Ishikawa (cell line): ENCODE data around the gene GRK5.

Source experiments
- CEBPB ChIP-seq: IDR thresholded peaks from 2 replicates; pipeline ENCODE4 v1.6.1; 2012
- CREB1 ChIP-seq: IDR thresholded peaks from 2 replicates; pipeline ENCODE4 v1.6.1; 2012; ENCODE audit warnings: low read depth
- EP300 ChIP-seq: IDR thresholded peaks from 2 replicates; pipeline ENCODE4 v1.6.1; 2012; ENCODE audit warnings: borderline replicate concordance
- FOXM1 ChIP-seq: IDR thresholded peaks from 2 replicates; pipeline ENCODE4 v1.6.1; 2012; ENCODE audit warnings: low read depth, borderline replicate concordance
- NFIC ChIP-seq: IDR thresholded peaks from 2 replicates; pipeline ENCODE4 v1.6.1; 2012
- RAD21 ChIP-seq: IDR thresholded peaks from 2 replicates; pipeline ENCODE4 v1.6.1; 2012; ENCODE audit warnings: low read depth
- TAF1 ChIP-seq: IDR thresholded peaks from 2 replicates; pipeline ENCODE4 v1.6.1; 2012; ENCODE audit warnings: low read depth, mild to moderate bottlenecking
- TCF12 ChIP-seq: IDR thresholded peaks from 2 replicates; pipeline ENCODE4 v1.6.1; 2012; ENCODE audit warnings: low read depth
- YY1 ChIP-seq: IDR thresholded peaks from 2 replicates; pipeline ENCODE4 v1.6.1; 2012; ENCODE audit warnings: low read depth
- ZBTB7A ChIP-seq: IDR thresholded peaks from 2 replicates; pipeline ENCODE4 v1.6.1; 2012; ENCODE audit warnings: low read depth
- TF ChIP-seq, protein P1 (sequence below): IDR thresholded peaks from 2 replicates; pipeline ENCODE4 v1.6.1; 2012; ENCODE audit warnings: low read depth, mild to moderate bottlenecking

DNA sequence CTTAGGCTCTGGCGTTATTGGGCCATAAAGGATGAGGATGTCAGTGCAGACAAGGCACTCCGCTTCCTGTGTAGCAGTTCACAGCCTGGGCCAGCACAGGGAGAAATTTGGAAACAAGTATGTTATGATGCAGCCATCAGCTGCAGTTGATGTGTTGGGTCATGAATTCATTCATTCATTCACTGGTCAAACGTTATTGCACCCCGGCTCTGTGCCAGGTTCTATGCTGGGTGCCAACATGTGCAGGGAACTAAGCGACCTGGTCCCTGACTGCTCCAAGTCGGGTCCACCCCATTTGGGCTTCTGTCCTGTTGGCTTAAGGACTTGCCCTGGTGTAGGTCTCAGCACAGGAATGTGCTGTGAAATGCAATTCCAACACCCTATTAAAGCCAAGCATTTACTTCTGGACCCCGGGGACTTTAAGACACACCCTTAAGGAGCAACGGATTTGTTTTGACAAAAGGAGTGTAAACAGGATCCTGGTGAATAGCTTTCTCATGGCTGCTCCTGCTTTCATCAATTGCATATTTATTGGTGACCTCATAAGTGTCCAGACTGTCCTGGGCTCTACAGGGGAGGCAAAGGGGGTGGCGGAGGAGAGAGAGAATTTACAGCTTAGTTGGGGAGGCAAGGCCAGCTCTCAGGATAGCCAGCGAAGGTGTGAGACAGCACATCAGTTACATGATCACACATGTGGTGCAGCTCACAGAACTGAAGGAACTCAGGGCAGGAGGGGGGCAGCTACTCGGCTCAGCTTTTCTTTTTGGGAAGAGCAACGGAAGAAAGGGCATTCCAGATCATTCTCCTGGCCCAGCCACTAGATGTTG lies 158.6 kb downstream of the GRK5 start:
- TF ChIP-seq ZBTB7A: no peak
- TF ChIP-seq EP300: no peak
- no peak for TF ChIP-seq YY1
- TF ChIP-seq RAD21: no peak
- TF ChIP-seq, protein P1, sequence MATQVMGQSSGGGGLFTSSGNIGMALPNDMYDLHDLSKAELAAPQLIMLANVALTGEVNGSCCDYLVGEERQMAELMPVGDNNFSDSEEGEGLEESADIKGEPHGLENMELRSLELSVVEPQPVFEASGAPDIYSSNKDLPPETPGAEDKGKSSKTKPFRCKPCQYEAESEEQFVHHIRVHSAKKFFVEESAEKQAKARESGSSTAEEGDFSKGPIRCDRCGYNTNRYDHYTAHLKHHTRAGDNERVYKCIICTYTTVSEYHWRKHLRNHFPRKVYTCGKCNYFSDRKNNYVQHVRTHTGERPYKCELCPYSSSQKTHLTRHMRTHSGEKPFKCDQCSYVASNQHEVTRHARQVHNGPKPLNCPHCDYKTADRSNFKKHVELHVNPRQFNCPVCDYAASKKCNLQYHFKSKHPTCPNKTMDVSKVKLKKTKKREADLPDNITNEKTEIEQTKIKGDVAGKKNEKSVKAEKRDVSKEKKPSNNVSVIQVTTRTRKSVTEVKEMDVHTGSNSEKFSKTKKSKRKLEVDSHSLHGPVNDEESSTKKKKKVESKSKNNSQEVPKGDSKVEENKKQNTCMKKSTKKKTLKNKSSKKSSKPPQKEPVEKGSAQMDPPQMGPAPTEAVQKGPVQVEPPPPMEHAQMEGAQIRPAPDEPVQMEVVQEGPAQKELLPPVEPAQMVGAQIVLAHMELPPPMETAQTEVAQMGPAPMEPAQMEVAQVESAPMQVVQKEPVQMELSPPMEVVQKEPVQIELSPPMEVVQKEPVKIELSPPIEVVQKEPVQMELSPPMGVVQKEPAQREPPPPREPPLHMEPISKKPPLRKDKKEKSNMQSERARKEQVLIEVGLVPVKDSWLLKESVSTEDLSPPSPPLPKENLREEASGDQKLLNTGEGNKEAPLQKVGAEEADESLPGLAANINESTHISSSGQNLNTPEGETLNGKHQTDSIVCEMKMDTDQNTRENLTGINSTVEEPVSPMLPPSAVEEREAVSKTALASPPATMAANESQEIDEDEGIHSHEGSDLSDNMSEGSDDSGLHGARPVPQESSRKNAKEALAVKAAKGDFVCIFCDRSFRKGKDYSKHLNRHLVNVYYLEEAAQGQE: no peak
- TF ChIP-seq TAF1: no peak
- no peak for TF ChIP-seq NFIC
- TF ChIP-seq TCF12: no peak
- TF ChIP-seq FOXM1: no peak
- TF ChIP-seq CEBPB: no peak
- no peak for TF ChIP-seq CREB1
